HEK293 (cell line): ENCODE data around the gene ZNF599.

Experiments
- CTCF ChIA-PET: fragments of 350-600 bp; formaldehyde crosslinking; extraction: SDS; loops from one replicate; lab custom pipeline; 2021; ENCODE audit warnings: antibody characterized with exemption; lab: Yijun Ruan, JAX
- POLR2A ChIA-PET: fragments of 300-600 bp; formaldehyde crosslinking; extraction: SDS; loops from one replicate; lab custom pipeline; 2020; ENCODE audit warnings: antibody characterized with exemption, inconsistent platforms; lab: Yijun Ruan, JAX
- H3K27ac ChIP-seq: fragments of 200-500 bp; sonication (Bioruptor generic); 2 replicates; pipeline ENCODE4 v1.5.1; 2014; ENCODE audit warnings: low read depth, low read length, control low read depth, inconsistent platforms; ENCODE audit errors: extremely low read depth
- H3K36me3 ChIP-seq, 2 experiments: fragments of 200-500 bp in 1 of 2; sonication (Bioruptor generic) in 1 of 2; 1 replicate in 1 of 2; 2 replicates in 1 of 2; pipeline ENCODE4 v1.5.1; 2014 to 2017; ENCODE audit warnings: inconsistent platforms in 2 of 2, low read length in 2 of 2; ENCODE audit not compliant: control insufficient read depth in 2 of 2, insufficient read depth in 1 of 2
- H3K4me1 ChIP-seq: fragments of 200-500 bp; sonication (Bioruptor generic); 2 replicates; pipeline ENCODE4 v1.5.1; 2014; ENCODE audit warnings: mild to moderate bottlenecking, low read length, inconsistent platforms; ENCODE audit not compliant: control insufficient read depth, insufficient read depth
- H3K4me3 ChIP-seq: 2 replicates; pipeline ENCODE4 v1.5.1; 2011; ENCODE audit warnings: low read depth, mild to moderate bottlenecking, control low read depth, low read length, moderate library complexity
- H3K9me3 ChIP-seq: fragments of 200-500 bp; sonication (Bioruptor generic); 2 replicates; pipeline ENCODE4 v1.5.1; 2014; ENCODE audit warnings: low read depth, low read length, inconsistent platforms; ENCODE audit not compliant: control insufficient read depth, insufficient read depth
- BCL11B ChIP-seq: fragments of 450-650 bp; formaldehyde crosslinking; IDR thresholded peaks from 2 replicates; pipeline ENCODE4 v1.5.1; 2016; ENCODE audit warnings: low read depth, missing biosample characterization, missing genetic modification characterization
- GFI1B ChIP-seq: fragments of 450-650 bp; formaldehyde crosslinking; IDR thresholded peaks from 2 replicates; pipeline ENCODE4 v1.5.1; 2016; ENCODE audit warnings: missing biosample characterization, missing genetic modification characterization
- IKZF3 ChIP-seq: fragments of 450-650 bp; IDR thresholded peaks from 2 replicates; pipeline ENCODE4 v1.5.0; 2018; ENCODE audit warnings: missing biosample characterization, mild to moderate bottlenecking, missing genetic modification characterization, moderate library complexity
- KLF16 ChIP-seq: fragments of 450-650 bp; formaldehyde crosslinking; IDR thresholded peaks from 2 replicates; pipeline ENCODE4 v1.5.1; 2017; ENCODE audit warnings: missing biosample characterization, missing genetic modification characterization
- PRDM6 ChIP-seq: fragments of 450-650 bp; formaldehyde crosslinking; IDR thresholded peaks from 2 replicates; pipeline ENCODE4 v1.5.1; 2017; ENCODE audit warnings: missing biosample characterization, missing genetic modification characterization
- SCRT1 ChIP-seq: fragments of 450-650 bp; formaldehyde crosslinking; IDR thresholded peaks from 2 replicates; pipeline ENCODE4 v1.5.1; 2016; ENCODE audit warnings: missing biosample characterization, missing genetic modification characterization, borderline replicate concordance
- SP7 ChIP-seq: fragments of 450-650 bp; formaldehyde crosslinking; IDR thresholded peaks from 2 replicates; pipeline ENCODE4 v1.5.1; 2016; ENCODE audit warnings: missing biosample characterization, missing genetic modification characterization
- ZBTB11 ChIP-seq: fragments of 450-650 bp; formaldehyde crosslinking; conservative IDR thresholded peaks from 2 replicates; pipeline ENCODE4 v1.5.1; 2016; ENCODE audit warnings: low read depth, missing biosample characterization, missing genetic modification characterization
- ZBTB6 ChIP-seq: fragments of 450-650 bp; formaldehyde crosslinking; IDR thresholded peaks from 2 replicates; pipeline ENCODE4 v1.5.1; 2017; ENCODE audit warnings: missing biosample characterization, missing genetic modification characterization
- ZNF112 ChIP-seq: fragments of 450-650 bp; formaldehyde crosslinking; IDR thresholded peaks from 2 replicates; pipeline ENCODE4 v1.5.0; 2017; ENCODE audit warnings: missing biosample characterization, missing genetic modification characterization
- ZNF146 ChIP-seq: fragments of 450-650 bp; formaldehyde crosslinking; IDR thresholded peaks from 2 replicates; pipeline ENCODE4 v1.5.1; 2016; ENCODE audit warnings: missing biosample characterization, missing genetic modification characterization
- ZNF16 ChIP-seq: fragments of 450-650 bp; formaldehyde crosslinking; IDR thresholded peaks from 2 replicates; pipeline ENCODE4 v1.5.1; 2016; ENCODE audit warnings: low read depth, missing biosample characterization, missing genetic modification characterization
- ZNF175 ChIP-seq: fragments of 450-650 bp; formaldehyde crosslinking; IDR thresholded peaks from 2 replicates; pipeline ENCODE4 v1.5.1; 2016; ENCODE audit warnings: missing biosample characterization, missing genetic modification characterization
- ZNF214 ChIP-seq: fragments of 450-650 bp; formaldehyde crosslinking; IDR thresholded peaks from 2 replicates; pipeline ENCODE4 v1.5.1; 2017; ENCODE audit warnings: missing biosample characterization, mild to moderate bottlenecking, missing genetic modification characterization, borderline replicate concordance
- ZNF223 ChIP-seq: fragments of 450-650 bp; formaldehyde crosslinking; IDR thresholded peaks from 2 replicates; pipeline ENCODE4 v1.5.1; 2016; ENCODE audit warnings: missing biosample characterization, missing genetic modification characterization
- ZNF394 ChIP-seq: fragments of 450-650 bp; formaldehyde crosslinking; IDR thresholded peaks from 2 replicates; pipeline ENCODE4 v1.5.1; 2016; ENCODE audit warnings: missing biosample characterization, missing genetic modification characterization, mild to moderate bottlenecking, moderate library complexity, borderline replicate concordance
- ZNF433 ChIP-seq: fragments of 450-650 bp; formaldehyde crosslinking; IDR thresholded peaks from 2 replicates; pipeline ENCODE4 v1.5.1; 2016; ENCODE audit warnings: missing biosample characterization, missing genetic modification characterization, low read depth
- ZNF529 ChIP-seq: fragments of 450-650 bp; formaldehyde crosslinking; IDR thresholded peaks from 2 replicates; pipeline ENCODE4 v1.5.1; 2017; ENCODE audit warnings: missing genetic modification characterization, missing biosample characterization; ENCODE audit not compliant: insufficient replicate concordance
- ZNF548 ChIP-seq: fragments of 450-650 bp; formaldehyde crosslinking; IDR thresholded peaks from 2 replicates; pipeline ENCODE4 v1.5.1; 2016; ENCODE audit warnings: missing biosample characterization, missing genetic modification characterization
- ZNF555 ChIP-seq: fragments of 450-650 bp; formaldehyde crosslinking; conservative IDR thresholded peaks from 2 replicates; pipeline ENCODE4 v1.5.1; 2017; ENCODE audit warnings: missing biosample characterization, mild to moderate bottlenecking, missing genetic modification characterization, inconsistent platforms
- ZNF585B ChIP-seq: fragments of 450-650 bp; formaldehyde crosslinking; IDR thresholded peaks from 2 replicates; pipeline ENCODE4 v1.5.1; 2016; ENCODE audit warnings: missing biosample characterization, missing genetic modification characterization
- ZNF624 ChIP-seq: fragments of 450-650 bp; formaldehyde crosslinking; IDR thresholded peaks from 2 replicates; pipeline ENCODE4 v1.5.1; 2017; ENCODE audit warnings: missing biosample characterization, missing genetic modification characterization
- ZNF645 ChIP-seq: fragments of 450-650 bp; formaldehyde crosslinking; IDR thresholded peaks from 2 replicates; pipeline ENCODE4; 2016; ENCODE audit warnings: missing biosample characterization, missing genetic modification characterization
- ZNF654 ChIP-seq: fragments of 450-650 bp; formaldehyde crosslinking; IDR thresholded peaks from 2 replicates; pipeline ENCODE4 v1.5.1; 2016; ENCODE audit warnings: low read depth, missing biosample characterization, missing genetic modification characterization
- ZNF664 ChIP-seq: fragments of 450-650 bp; formaldehyde crosslinking; IDR thresholded peaks from 2 replicates; pipeline ENCODE4 v1.5.1; 2016; ENCODE audit warnings: missing biosample characterization, missing genetic modification characterization
- ZNF677 ChIP-seq: fragments of 450-650 bp; IDR thresholded peaks from 2 replicates; pipeline ENCODE4 v1.5.0; 2018; ENCODE audit warnings: missing biosample characterization, mild to moderate bottlenecking, missing genetic modification characterization, moderate library complexity
- ZNF747 ChIP-seq: fragments of 450-650 bp; formaldehyde crosslinking; IDR thresholded peaks from 2 replicates; pipeline ENCODE4 v1.5.1; 2016; ENCODE audit warnings: missing biosample characterization, missing genetic modification characterization
- ZNF768 ChIP-seq: fragments of 450-650 bp; formaldehyde crosslinking; IDR thresholded peaks from 2 replicates; pipeline ENCODE4 v1.5.1; 2018; ENCODE audit warnings: missing biosample characterization, mild to moderate bottlenecking, missing genetic modification characterization
- ZNF785 ChIP-seq: fragments of 450-650 bp; formaldehyde crosslinking; IDR thresholded peaks from 2 replicates; pipeline ENCODE4 v1.5.1; 2016; ENCODE audit warnings: missing biosample characterization, missing genetic modification characterization
- ZNF792 ChIP-seq: fragments of 450-650 bp; formaldehyde crosslinking; IDR thresholded peaks from 2 replicates; pipeline ENCODE4 v1.5.1; 2016; ENCODE audit warnings: missing biosample characterization, missing genetic modification characterization
- ZSCAN30 ChIP-seq: fragments of 450-650 bp; IDR thresholded peaks from 2 replicates; pipeline ENCODE4 v1.5.1; 2018; ENCODE audit warnings: missing biosample characterization, mild to moderate bottlenecking, missing genetic modification characterization, moderate library complexity

The ZNF599 gene

GRCh38 chr19:34733746-34734536, 39.1 kb downstream of the ZNF599 start, which contains the start of gene ZNF181:
TSS of gene ZNF181 (plus strand) at chr19:34734243. CDS start at chr19:34735038, 795 bp downstream.
- peaks cover 34 to 35% of the 10 kb centered on the region in 2 experiments for H3K36me3 ChIP-seq
- ChIA-PET CTCF (interaction anchor here (0.8 to 2.7 kb wide), 4 partner anchors 21 to 402 kb away, joined by 3 to 7 read pairs (median 4); no protein-coding TSS in a partner anchor), POLR2A (interaction anchor here (1.0 to 2.2 kb wide), 5 partner anchors 38 to 193 kb away, joined by 3 to 24 read pairs (median 3); partner anchors contain the start of genes SCGB2B2, ZNF30 and ZNF302)
- peaks cover 14% of the 10 kb centered on the region for H3K4me1 ChIP-seq
- H3K27ac ChIP-seq = peak within 1 kb of the TSS; percentile 96
- peaks cover 10% of the 10 kb centered on the region for H3K9me3 ChIP-seq
- H3K4me3 ChIP-seq = peak within 1 kb of the TSS; percentile 68
- peak; percentile 94 for TF ChIP-seq BCL11B (tag by site-specific recombination)
- TF ChIP-seq ZNF664 (tag by site-specific recombination) = no peak; the same call in 1 of the 2 replicates
- peak; percentile 46; the same call in 1 of the 2 replicates for TF ChIP-seq GFI1B (tag by site-specific recombination)
- TF ChIP-seq ZNF747 = no peak
- TF ChIP-seq ZNF433 (tag by site-specific recombination) = no peak; the same call in 1 of the 2 replicates
- TF ChIP-seq SCRT1 = peak; percentile 64
- TF ChIP-seq ZNF146 (tag by site-specific recombination) = peak; percentile 59
- peak; percentile 91 for TF ChIP-seq SP7
- TF ChIP-seq IKZF3 (tag by site-specific recombination) = peak; percentile 99
- TF ChIP-seq ZBTB11 (tag by site-specific recombination) = peak; percentile 99
- no peak for TF ChIP-seq ZNF529 (tag by site-specific recombination)
- no peak for TF ChIP-seq ZNF112 (tag by site-specific recombination)
- no peak; the same call in 1 of the 2 replicates for TF ChIP-seq ZNF768 (tag by site-specific recombination)
- TF ChIP-seq ZNF394 (tag by site-specific recombination) = peak; percentile 79
- no peak; the same call in none of the 2 replicates for TF ChIP-seq ZNF585B (tag by site-specific recombination)
- TF ChIP-seq ZNF677 (tag by site-specific recombination) = no peak
- TF ChIP-seq ZNF785 = peak; percentile 82; the same call in 1 of the 2 replicates
- TF ChIP-seq ZSCAN30 (tag by site-specific recombination) = peak; percentile 99
- TF ChIP-seq PRDM6 = no peak; the same call in 1 of the 2 replicates
- no peak for TF ChIP-seq ZNF555 (tag by site-specific recombination)
- TF ChIP-seq KLF16 (tag by site-specific recombination) = peak; percentile 95
- 0 out of 2 replicates have a peak, but pooled peaks have one; percentile 21 for TF ChIP-seq ZNF624 (tag by site-specific recombination)
- TF ChIP-seq ZNF223 (tag by site-specific recombination) = no peak
- TF ChIP-seq ZBTB6 (tag by site-specific recombination) = peak; percentile 62; the same call in 1 of the 2 replicates
- no peak for TF ChIP-seq ZNF654 (tag by site-specific recombination)
- TF ChIP-seq ZNF548 = no peak
- TF ChIP-seq ZNF175 (tag by site-specific recombination) = no peak
- TF ChIP-seq ZNF792 (tag by site-specific recombination) = no peak; the same call in none of the 2 replicates
- TF ChIP-seq ZNF645 (tag by site-specific recombination) = peak; percentile 80; the same call in 1 of the 2 replicates
- TF ChIP-seq ZNF214 (tag by site-specific recombination) = no peak
- TF ChIP-seq ZNF16 (tag by site-specific recombination) = 0 out of 2 replicates have a peak, but pooled peaks have one; percentile 19
